GM12878 (cell line): ENCODE results near the gene BAZ2A. TPM values are rescaled to one million over a fixed set of nuclear protein-coding genes. Genes with fewer than 3 reads are reported as not detected.

Experiments used
- ATF2 ChIP-seq: IDR thresholded peaks from 2 replicates; pipeline ENCODE4 v1.6.1; 2012; ENCODE audit warnings: low read length, inconsistent platforms
- CBX3 ChIP-seq: fragments of 200-600 bp; sonication (generic); IDR thresholded peaks from 2 replicates; pipeline ENCODE4 v1.6.1; 2016; ENCODE audit warnings: low read depth, borderline replicate concordance
- CREB1 ChIP-seq: IDR thresholded peaks from 2 replicates; pipeline ENCODE4 v1.6.1; 2012; ENCODE audit warnings: low read depth, mild to moderate bottlenecking, inconsistent platforms
- EP300 ChIP-seq, 2 experiments: fragments of 150-350 bp in 1 of 2; IDR thresholded peaks; 2 replicates each; pipeline ENCODE4 v1.6.1; 2011 to 2012; ENCODE audit warnings: low read depth in 2 of 2, low read length in 2 of 2, borderline replicate concordance in 1 of 2, improper control_type of control experiment in 1 of 2, inconsistent platforms in 1 of 2; ENCODE audit not compliant: control insufficient read depth in 1 of 2
- HSF1 ChIP-seq: fragments of 150-350 bp; IDR thresholded peaks from 2 replicates; pipeline ENCODE4 v1.6.1; 2014; ENCODE audit warnings: mild to moderate bottlenecking, low read depth, low read length
- KLF5 ChIP-seq: fragments of 450-650 bp; IDR thresholded peaks from 2 replicates; pipeline ENCODE4 v1.6.1; 2014; ENCODE audit warnings: mild to moderate bottlenecking; ENCODE audit not compliant: partially characterized antibody
- MTA2 ChIP-seq: fragments of 450-650 bp; IDR thresholded peaks from 2 replicates; pipeline ENCODE4 v1.6.1; 2016; ENCODE audit warnings: low read depth, mild to moderate bottlenecking, moderate library complexity
- NFXL1 ChIP-seq: fragments of 450-650 bp; IDR thresholded peaks from 2 replicates; pipeline ENCODE4 v1.6.1; 2017; ENCODE audit warnings: antibody characterized with exemption, mild to moderate bottlenecking, borderline replicate concordance
- NKRF ChIP-seq: fragments of 450-650 bp; conservative IDR thresholded peaks from 2 replicates; pipeline ENCODE4 v1.6.1; 2017; ENCODE audit warnings: mild to moderate bottlenecking, moderate library complexity
- RAD51 ChIP-seq: fragments of 450-650 bp; IDR thresholded peaks from 2 replicates; pipeline ENCODE4 v1.6.1; 2016; ENCODE audit warnings: moderate library complexity, mild to moderate bottlenecking, inconsistent platforms
- RB1 ChIP-seq: fragments of 450-650 bp; formaldehyde crosslinking; IDR thresholded peaks from 2 replicates; pipeline ENCODE4 v1.6.1; 2017; ENCODE audit warnings: mild to moderate bottlenecking, borderline replicate concordance
- RUNX3 ChIP-seq: IDR thresholded peaks from 2 replicates; pipeline ENCODE4 v1.6.1; 2012; ENCODE audit warnings: low read length, inconsistent platforms
- SMARCA5 ChIP-seq: fragments of 450-650 bp; IDR thresholded peaks from 2 replicates; pipeline ENCODE4 v1.6.1; 2017; ENCODE audit warnings: mild to moderate bottlenecking
- SRF ChIP-seq, 2 experiments: IDR thresholded peaks; 2 replicates each; pipeline ENCODE4 v1.6.1; 2011; ENCODE audit warnings: low read depth in 2 of 2, low read length in 2 of 2, mild to moderate bottlenecking in 1 of 2, moderate library complexity in 1 of 2
- TAF1 ChIP-seq: IDR thresholded peaks from 2 replicates; pipeline ENCODE4 v1.6.1; 2011; ENCODE audit warnings: mild to moderate bottlenecking, low read depth, low read length, borderline replicate concordance
- USF1 ChIP-seq: IDR thresholded peaks from 2 replicates; pipeline ENCODE4 v1.6.1; 2011; ENCODE audit warnings: borderline replicate concordance, low read depth, mild to moderate bottlenecking, moderate library complexity, mixed read lengths, low read length; ENCODE audit not compliant: insufficient read depth; ENCODE audit errors: extremely low read length
- YBX1 ChIP-seq: fragments of 450-650 bp; IDR thresholded peaks from 2 replicates; pipeline ENCODE4 v1.6.1; 2016; ENCODE audit warnings: antibody characterized with exemption
- ZNF24 ChIP-seq: fragments of 450-650 bp; IDR thresholded peaks from 2 replicates; pipeline ENCODE4 v1.6.1; 2017; ENCODE audit warnings: antibody characterized with exemption, mild to moderate bottlenecking
- ZNF592 ChIP-seq: fragments of 450-650 bp; IDR thresholded peaks from 2 replicates; pipeline ENCODE4 v1.6.1; 2017; ENCODE audit warnings: mild to moderate bottlenecking, moderate library complexity
- ZZZ3 ChIP-seq: IDR thresholded peaks from 2 replicates; pipeline ENCODE4 v1.6.1; 2011; ENCODE audit warnings: low read depth; ENCODE audit not compliant: control insufficient read depth, insufficient read length
- polyA plus RNA-seq, 11 experiments: library from polyadenylated mRNA; depleted of rRNA in 4 of 11; unstranded in 6 of 11; stranded (reverse) in 5 of 11; fragments of >200 nt; fragmentation: Nextera tagmentation in 4 of 11; fragmentation: Illumina TruSeq in 1 of 11; extraction: Ambion mirVana in 4 of 11; extraction: Trizol in 1 of 11; gene quantifications; 1 replicate in 1 of 11; 2 replicates in 10 of 11; pipeline versions ENCODE4 v1.2.1 to v1.2.3, GENCODE V29; 2011 to 2016; ENCODE audit warnings: inconsistent platforms in 2 of 11, missing spikeins in 2 of 11, low read depth in 1 of 11
- total RNA-seq, 4 experiments: library from RNA; depleted of rRNA in 3 of 4; stranded (reverse); fragments of >200 nt in 3 of 4; fragmentation: Illumina TruSeq in 1 of 4; extraction: Trizol in 1 of 4; gene quantifications; 2 replicates each; pipeline versions ENCODE4 v1.2.1 to v1.2.3, GENCODE V29; 2013 to 2021

Gene BAZ2A
- total and polyA plus RNA-seq, 10 of the 15 experiments (the other 5 are each of a cell fraction or from before 2014, with no cell fraction given), result 4.8 to 90.2 (median 29.9) TPM

- TF ChIP-seq NKRF (no peak), CBX3 (no peak), SRF (IDR thresholded peaks at IDR 0.05; ENCODE audit: low read depth in 2 of 2, low read length in 2 of 2) (no peak), SMARCA5 (no peak), EP300 (IDR thresholded peaks at IDR 0.05; ENCODE audit: borderline replicate concordance in 1 of 2, control insufficient read depth in 1 of 2, low read depth in 2 of 2, low read length in 2 of 2) (no peak), CREB1 (no peak), ZNF24 (no peak), KLF5 (no peak), ZZZ3 (no peak), RAD51 (no peak), USF1 (no peak), RB1 (no peak), RUNX3 (peak; percentile 95), ATF2 (peak; percentile 62; the same call in 1 of the 2 replicates), YBX1 (no peak), TAF1 (no peak), HSF1 (no peak), NFXL1 (no peak), ZNF592 (no peak), MTA2 (0 out of 2 replicates have a peak, but pooled peaks have one; percentile 15)
Measured at GRCh38 chr12:56581418-56582145, 48.5 kb downstream of the BAZ2A start (continued).
